Panc1 (cell line): ENCODE data around the gene CHID1.
A peak's percentile ranks its signal among the peaks of the same experiment; 100 is the strongest.

Source experiments
- CTCF ChIP-seq: fragments of 450-650 bp; IDR thresholded peaks from 2 replicates; pipeline ENCODE4 v1.5.1; 2017; ENCODE audit warnings: mild to moderate bottlenecking
- POLR2AphosphoS5 ChIP-seq: IDR thresholded peaks from 2 replicates; pipeline ENCODE4 v1.6.1; 2012; ENCODE audit warnings: mild to moderate bottlenecking, low read depth, low read length, moderate library complexity
- SIN3A ChIP-seq: IDR thresholded peaks from 2 replicates; pipeline ENCODE4 v1.6.1; 2012; ENCODE audit warnings: low read depth, mild to moderate bottlenecking, low read length, moderate library complexity, borderline replicate concordance; ENCODE audit not compliant: insufficient read depth

DNA sequence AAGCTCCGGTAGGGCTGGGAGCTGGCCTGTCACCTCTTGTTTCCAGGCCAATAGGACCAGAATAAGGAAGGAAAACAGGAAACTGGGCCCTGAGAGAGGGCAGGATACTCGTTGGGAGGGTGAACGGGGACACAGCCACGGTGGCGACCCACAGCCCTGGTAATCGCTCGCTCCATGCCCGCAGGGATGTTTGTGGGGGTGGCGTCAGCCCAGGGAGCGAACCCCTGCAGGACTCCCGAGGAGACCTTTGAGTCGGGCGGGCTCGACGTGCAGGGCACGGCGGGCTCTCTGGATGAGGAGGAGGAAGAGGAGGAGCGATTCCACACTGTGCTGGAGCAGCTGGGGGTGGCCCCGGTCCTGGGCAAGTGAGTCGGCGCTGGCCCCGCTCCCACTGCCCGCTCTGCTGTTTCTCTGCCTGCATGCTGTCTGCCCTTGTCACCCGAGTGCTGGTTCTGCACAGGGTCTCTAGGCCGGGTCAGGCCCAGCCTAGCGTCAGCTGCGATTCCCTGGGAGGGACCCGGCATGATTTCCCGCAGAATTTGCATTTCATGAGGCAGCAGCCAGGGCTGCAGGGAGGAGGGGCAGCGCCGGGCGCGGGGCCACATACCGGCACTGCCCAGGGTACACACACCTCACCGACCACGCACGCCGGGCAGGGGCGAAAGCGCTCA is 81.3 kb downstream of the CHID1 start:
- TF ChIP-seq CTCF (no peak), POLR2AphosphoS5 (no peak; the same call in 1 of the 2 replicates), SIN3A (0 out of 2 replicates have a peak, but pooled peaks have one; percentile 48)
